Mesenchymal stem cell (in vitro differentiated cells and primary cell): ENCODE measurements around the gene FRAS1. TPM values are rescaled to one million over a fixed set of nuclear protein-coding genes. Genes with fewer than 3 reads are reported as not detected.
"Not testable (repeated sequence)": the region's sequence is repeated elsewhere in the genome, so short reads cannot be mapped to it uniquely, and the experiment has no call there.

Experiments
- DNase-seq: peaks from one replicate; pipeline ENCODE4 v3.0.0-alpha.2; 2013
- H2AFZ ChIP-seq: one replicate; pipeline ENCODE4 v1.6.1; 2013; ENCODE audit warnings: low read depth, mild to moderate bottlenecking, control low read depth, inconsistent platforms, low read length, moderate library complexity
- H2AK5ac ChIP-seq: 2 replicates; pipeline ENCODE4 v1.6.1; 2013; ENCODE audit warnings: low read length, moderate library complexity, mild to moderate bottlenecking, inconsistent platforms; ENCODE audit not compliant: severe bottlenecking
- H2BK120ac ChIP-seq: one replicate; pipeline ENCODE4 v1.6.1; 2013; ENCODE audit warnings: low read depth, mild to moderate bottlenecking, inconsistent platforms, low read length, moderate library complexity
- H2BK12ac ChIP-seq, 2 experiments: one replicate each; pipeline ENCODE4 v1.6.1; 2013; ENCODE audit warnings: inconsistent platforms in 2 of 2, low read length in 2 of 2, mild to moderate bottlenecking in 2 of 2, moderate library complexity in 2 of 2, control low read depth in 1 of 2
- H2BK15ac ChIP-seq: one replicate; pipeline ENCODE4 v1.6.1; 2013; ENCODE audit warnings: mild to moderate bottlenecking, low read depth, inconsistent platforms; ENCODE audit not compliant: poor library complexity, severe bottlenecking
- H2BK5ac ChIP-seq: 2 replicates; pipeline ENCODE4 v1.6.1; 2013; ENCODE audit warnings: low read depth, mild to moderate bottlenecking, low read length, control low read depth, inconsistent platforms; ENCODE audit not compliant: poor library complexity, severe bottlenecking
- H3K14ac ChIP-seq, 2 experiments: one replicate each; pipeline ENCODE4 v1.6.1; 2013; ENCODE audit warnings: inconsistent platforms in 2 of 2, low read length in 2 of 2, control low read depth in 1 of 2, mild to moderate bottlenecking in 1 of 2, moderate library complexity in 1 of 2
- H3K18ac ChIP-seq, 2 experiments: one replicate each; pipeline ENCODE4 v1.6.1; 2013; ENCODE audit warnings: inconsistent platforms in 2 of 2, low read length in 2 of 2, control low read depth in 1 of 2, low read depth in 1 of 2, mild to moderate bottlenecking in 1 of 2
- H3K23ac ChIP-seq, 2 experiments: one replicate each; pipeline ENCODE4 v1.6.1; 2013; ENCODE audit warnings: inconsistent platforms in 2 of 2, low read length in 2 of 2, mild to moderate bottlenecking in 2 of 2, moderate library complexity in 2 of 2, control low read depth in 1 of 2
- H3K27ac ChIP-seq: 2 replicates; pipeline ENCODE4 v1.5.1; 2013; ENCODE audit warnings: mild to moderate bottlenecking, moderate library complexity, low read length, control low read depth, inconsistent platforms; ENCODE audit not compliant: poor library complexity, severe bottlenecking
- H3K27me3 ChIP-seq, 2 experiments: 2 replicates each; pipeline versions ENCODE4 v1.6.1 to v1.7.0; 2013; ENCODE audit warnings: low read length in 2 of 2, mild to moderate bottlenecking in 2 of 2, moderate library complexity in 2 of 2, control low read depth in 1 of 2, inconsistent platforms in 1 of 2; ENCODE audit not compliant: control insufficient read depth in 1 of 2, insufficient read depth in 1 of 2
- H3K36me3 ChIP-seq, 2 experiments: 2 replicates each; pipeline versions ENCODE4 v1.6.1 to v1.7.0; 2013; ENCODE audit warnings: low read length in 2 of 2, control low read depth in 1 of 2, inconsistent platforms in 1 of 2, low read depth in 1 of 2, mild to moderate bottlenecking in 1 of 2; ENCODE audit not compliant: insufficient read depth in 2 of 2, control insufficient read depth in 1 of 2
- H3K4ac ChIP-seq, 2 experiments: one replicate each; pipeline ENCODE4 v1.6.1; 2013; ENCODE audit warnings: inconsistent platforms in 2 of 2, low read length in 2 of 2, mild to moderate bottlenecking in 2 of 2, moderate library complexity in 2 of 2, control low read depth in 1 of 2, low read depth in 1 of 2
- H3K4me1 ChIP-seq: 2 replicates; pipeline ENCODE4 v1.6.1; 2013; ENCODE audit warnings: low read depth, low read length, control low read depth; ENCODE audit not compliant: control insufficient read depth, insufficient read depth
- H3K4me2 ChIP-seq: 2 replicates; pipeline ENCODE4 v1.6.1; 2013; ENCODE audit warnings: low read length, mild to moderate bottlenecking, inconsistent platforms; ENCODE audit not compliant: poor library complexity, severe bottlenecking
- H3K4me3 ChIP-seq, 2 experiments: 2 replicates each; pipeline versions ENCODE4 v1.5.1 to v1.7.0; 2013; ENCODE audit warnings: low read length in 2 of 2, mild to moderate bottlenecking in 2 of 2, control low read depth in 1 of 2, low read depth in 1 of 2; ENCODE audit not compliant: insufficient read depth in 1 of 2
- H3K79me1 ChIP-seq: replicated peaks from 2 replicates; pipeline ENCODE4 v1.6.1; 2013; ENCODE audit warnings: mild to moderate bottlenecking, control low read depth, low read length, inconsistent platforms; ENCODE audit not compliant: poor library complexity, severe bottlenecking
- H3K9ac ChIP-seq: 2 replicates; pipeline ENCODE4 v1.7.0; 2013; ENCODE audit warnings: mild to moderate bottlenecking, low read length, moderate library complexity
- H3K9me3 ChIP-seq: 2 replicates; pipeline ENCODE4 v1.7.0; 2013; ENCODE audit warnings: mild to moderate bottlenecking, low read length; ENCODE audit not compliant: control insufficient read depth
- H4K8ac ChIP-seq: one replicate; pipeline ENCODE4 v1.6.1; 2013; ENCODE audit warnings: inconsistent platforms, mild to moderate bottlenecking, low read length, moderate library complexity
- H4K91ac ChIP-seq: one replicate; pipeline ENCODE4 v1.6.1; 2013; ENCODE audit warnings: mild to moderate bottlenecking, low read length, inconsistent platforms
- WGBS: methylation state at CpG from one replicate; pipeline ENCODE4 v1.1.7; 2013; ENCODE audit warnings: mixed read lengths; 5-methylcytosine and 5-hydroxymethylcytosine counted together
- polyA plus RNA-seq, 2 experiments: library from polyadenylated mRNA; stranded (reverse); fragments of 200-250 nt; gene quantifications; one replicate each; pipeline ENCODE4 v1.2.3, GENCODE V29; 2013

Gene FRAS1
- 0.15 TPM for polyA plus RNA-seq (2013, experiment 1 of 2)
- 0.10 TPM for polyA plus RNA-seq (2013, experiment 2 of 2)

GRCh38 chr4:78057135-78057599 lies at the start of gene FRAS1:
Gene FRAS1 (plus strand): TSS chr4:78057323. CDS start chr4:78058010, 687 bp downstream.
- Histone ChIP-seq H3K4me2 (peak within 1 kb of the TSS; percentile 99), H3K18ac (peak within 1 kb of the TSS in 1 of 2 experiments; percentile 48), H3K36me3 (no peaks in the 10 kb centered on the region), H2BK5ac (no peak within 1 kb of the TSS), H3K9me3 (no peaks in the 10 kb centered on the region), H3K23ac (peak within 1 kb of the TSS in 1 of 2 experiments; percentile 91), H2BK12ac (peak within 1 kb of the TSS in 1 of 2 experiments; percentile 71), H3K4ac (peak within 1 kb of the TSS in 1 of 2 experiments; percentile 12), H2BK120ac (no peak within 1 kb of the TSS), H3K4me3 (peak within 1 kb of the TSS; percentile 71 to 89), H4K91ac (no peak within 1 kb of the TSS), H2AFZ (peak within 1 kb of the TSS; percentile 84), H4K8ac (no peak within 1 kb of the TSS), H2AK5ac (no peak within 1 kb of the TSS), H3K4me1 (peaks cover 16% of the 10 kb centered on the region), H3K27me3 (no peaks in the 10 kb centered on the region), H2BK15ac (no peak within 1 kb of the TSS), H3K79me1 (peaks cover 2% of the 10 kb centered on the region), H3K27ac (peak within 1 kb of the TSS; percentile 65), H3K14ac (no peak within 1 kb of the TSS), H3K9ac (peak within 1 kb of the TSS; percentile 92)
- DNase-seq, result peak; percentile 37
- WGBS, result under 1% methylated on average over 33 of the region's 39 CpGs

- not testable (repeated sequence) for H3K4me3 ChIP-seq, H3K27me3 ChIP-seq, H4K8ac ChIP-seq, H2BK120ac ChIP-seq, H3K79me1 ChIP-seq, H3K9ac ChIP-seq, H3K27ac ChIP-seq, H3K4ac ChIP-seq, H3K4me1 ChIP-seq, H3K14ac ChIP-seq, H2BK15ac ChIP-seq, DNase-seq, H2AK5ac ChIP-seq, H3K9me3 ChIP-seq, H4K91ac ChIP-seq, H3K36me3 ChIP-seq, H2BK12ac ChIP-seq, H2BK5ac ChIP-seq, H3K4me2 ChIP-seq, H3K18ac ChIP-seq, H3K23ac ChIP-seq, H2AFZ ChIP-seq
- WGBS, result 87% methylated on average over 5 of the region's 5 CpGs
Measured at GRCh38 chr4:78011003-78011402, 46.1 kb upstream of the FRAS1 start.

GRCh38 chr4:78014889-78015886 lies 41.9 kb upstream of the FRAS1 start:
- Histone ChIP-seq H3K36me3 (no peaks in the 10 kb centered on the region), H3K14ac (no peak overlapping the region), H3K9ac (no peak overlapping the region), H3K27me3 (peaks cover 0 to 3% of the 10 kb centered on the region in 2 experiments), H2BK5ac (no peak overlapping the region), H3K4me3 (no peak overlapping the region), H4K91ac (no peak overlapping the region), H3K4me1 (no peaks in the 10 kb centered on the region), H3K9me3 (peaks cover 6% of the 10 kb centered on the region), H4K8ac (no peak overlapping the region), H3K4me2 (no peak overlapping the region), H3K18ac (no peak overlapping the region), H2AFZ (peak overlapping the region; percentile 53), H2BK120ac (no peak overlapping the region), H3K27ac (no peak overlapping the region), H2BK12ac (no peak overlapping the region), H3K4ac (no peak overlapping the region), H3K79me1 (no peaks in the 10 kb centered on the region), H3K23ac (no peak overlapping the region), H2BK15ac (no peak overlapping the region), H2AK5ac (no peak overlapping the region)
- WGBS, result 91% methylated on average over 7 of the region's 10 CpGs
- DNase-seq, result no peak
